CD14-positive monocyte (primary cell): ENCODE measurements around the gene NFXL1. TPM values are rescaled to one million over a fixed set of nuclear protein-coding genes. Genes with fewer than 3 reads are reported as not detected.

Source experiments
- DNase-seq, 3 donors: peaks; one replicate each; pipeline ENCODE4 v3.0.0-alpha.2; 2011 to 2022
- H2AFZ ChIP-seq: 2 replicates; pipeline ENCODE4 v1.6.0; 2012; ENCODE audit warnings: mild to moderate bottlenecking, low read depth, low read length, inconsistent platforms; ENCODE audit not compliant: insufficient read depth, poor library complexity, severe bottlenecking
- H3K27ac ChIP-seq, 2 donors: 1 replicate in 1 of 2; 2 replicates in 1 of 2; pipeline ENCODE4 v1.5.1; 2012 to 2013; ENCODE audit warnings: low read length in 2 of 2, control low read depth in 1 of 2, inconsistent platforms in 1 of 2, low read depth in 1 of 2, mild to moderate bottlenecking in 1 of 2
- H3K27me3 ChIP-seq, 2 donors: one replicate each; pipeline versions ENCODE4 v1.6.0 to v1.6.1; 2011 to 2013; ENCODE audit warnings: low read length in 2 of 2; ENCODE audit not compliant: control insufficient read depth in 2 of 2, insufficient read depth in 2 of 2
- H3K36me3 ChIP-seq, 2 donors: replicated peaks in 1 of 2; 1 replicate in 1 of 2; 2 replicates in 1 of 2; pipeline versions ENCODE4 v1.5.1 to v1.6.1; 2012 to 2013; ENCODE audit warnings: low read length in 2 of 2, control low read depth in 1 of 2, inconsistent platforms in 1 of 2, mild to moderate bottlenecking in 1 of 2; ENCODE audit not compliant: insufficient read depth in 2 of 2, control insufficient read depth in 1 of 2
- H3K4me1 ChIP-seq, 2 donors: 1 replicate in 1 of 2; 2 replicates in 1 of 2; pipeline versions ENCODE4 v1.5.1 to v1.6.1; 2012 to 2013; ENCODE audit warnings: low read length in 2 of 2, control low read depth in 1 of 2, inconsistent platforms in 1 of 2, mild to moderate bottlenecking in 1 of 2, moderate library complexity in 1 of 2; ENCODE audit not compliant: insufficient read depth in 2 of 2, control insufficient read depth in 1 of 2
- H3K4me2 ChIP-seq: replicated peaks from 2 replicates; pipeline ENCODE3; 2012; ENCODE audit warnings: low read length, moderate library complexity, mild to moderate bottlenecking; ENCODE audit not compliant: poor library complexity, severe bottlenecking; ENCODE audit errors: extremely low read depth
- H3K4me3 ChIP-seq, 3 experiments: fragments of 200-600 bp in 1 of 3; sonication (generic) in 1 of 3; replicated peaks in 1 of 3; 1 replicate in 2 of 3; 2 replicates in 1 of 3; pipeline ENCODE4 v1.5.1; 2011 to 2013; ENCODE audit warnings: low read length in 3 of 3, mild to moderate bottlenecking in 3 of 3, control low read depth in 2 of 3, low read depth in 2 of 3, inconsistent platforms in 1 of 3, moderate library complexity in 1 of 3
- H3K79me2 ChIP-seq: 2 replicates; pipeline ENCODE4 v1.6.0; 2012; ENCODE audit warnings: mild to moderate bottlenecking, control low read depth, inconsistent platforms, low read length, moderate library complexity; ENCODE audit not compliant: insufficient read depth
- H3K9ac ChIP-seq: 2 replicates; pipeline ENCODE4 v1.6.0; 2017; ENCODE audit warnings: low read length, mild to moderate bottlenecking; ENCODE audit not compliant: insufficient read depth, poor library complexity, severe bottlenecking
- H3K9me3 ChIP-seq, 2 donors: replicated peaks in 1 of 2; 1 replicate in 1 of 2; 2 replicates in 1 of 2; pipeline versions ENCODE4 v1.5.1 to v1.6.1; 2012 to 2013; ENCODE audit warnings: low read length in 2 of 2, control low read depth in 1 of 2; ENCODE audit not compliant: control insufficient read depth in 1 of 2, insufficient read depth in 1 of 2
- H4K20me1 ChIP-seq: 2 replicates; pipeline ENCODE4 v1.6.0; 2012; ENCODE audit warnings: mild to moderate bottlenecking, low read length, control low read depth, moderate library complexity; ENCODE audit not compliant: insufficient read depth
- H3K27ac Mint-ChIP-seq, 7 donors: one replicate each; pipeline ENCODE4 v1.8.0; 2020; ENCODE audit warnings: mild to moderate bottlenecking in 7 of 7, mixed read lengths in 7 of 7, moderate library complexity in 6 of 7, inconsistent platforms in 2 of 7
- H3K27me3 Mint-ChIP-seq, 3 donors: one replicate each; pipeline ENCODE4 v1.8.0; 2021 to 2022; ENCODE audit warnings: low read depth in 3 of 3, mild to moderate bottlenecking in 3 of 3, mixed read lengths in 3 of 3, moderate library complexity in 3 of 3, inconsistent platforms in 1 of 3
- H3K36me3 Mint-ChIP-seq, 2 donors: one replicate each; pipeline ENCODE4 v1.8.0; 2020; ENCODE audit warnings: mixed read lengths in 2 of 2, inconsistent platforms in 1 of 2, mild to moderate bottlenecking in 1 of 2
- H3K4me1 Mint-ChIP-seq: one replicate; pipeline ENCODE4 v1.8.0; 2020; ENCODE audit warnings: mild to moderate bottlenecking, mixed read lengths
- H3K4me3 Mint-ChIP-seq, 2 donors: one replicate each; pipeline ENCODE4 v1.8.0; 2020; ENCODE audit warnings: mild to moderate bottlenecking in 2 of 2, mixed read lengths in 2 of 2, moderate library complexity in 1 of 2
- H3K9me3 Mint-ChIP-seq, 7 donors: one replicate each; pipeline ENCODE4 v1.8.0; 2020 to 2022; ENCODE audit warnings: mixed read lengths in 7 of 7, mild to moderate bottlenecking in 6 of 7, moderate library complexity in 6 of 7, inconsistent platforms in 2 of 7
- WGBS: methylation state at CpG from one replicate; pipeline ENCODE4 v1.1.5; 2013; ENCODE audit warnings: missing lambda C conversion rate; ENCODE audit not compliant: insufficient coverage; 5-methylcytosine and 5-hydroxymethylcytosine counted together
- intact Hi-C, 2 donors: fragments of 100-400 bp; cut with micrococcal nuclease; formaldehyde crosslinking; loops; one replicate each; pipeline versions ENCODE4 v1.15.0 to v1.15.1; 2023
- polyA plus RNA-seq, 3 donors: library from polyadenylated mRNA; depleted of rRNA in 1 of 3; unstranded in 2 of 3; stranded (reverse) in 1 of 3; fragments of 300-500 nt in 2 of 3; fragments of >200 nt in 1 of 3; fragmentation: Illumina TruSeq in 2 of 3; gene quantifications; 1 replicate in 2 of 3; 2 replicates in 1 of 3; pipeline ENCODE4 v1.2.3, GENCODE V29; 2012 to 2021
- TF ChIP-seq, protein P1 (sequence below): fragments of 200-600 bp; IDR thresholded peaks from one replicate; pipeline ENCODE4 v1.8.0; 2022; ENCODE audit warnings: antibody characterized with exemption, mild to moderate bottlenecking

NFXL1 gene
- polyA plus RNA-seq, 3 donors: 3.6 to 26.2 (median 10.6) TPM

DNA sequence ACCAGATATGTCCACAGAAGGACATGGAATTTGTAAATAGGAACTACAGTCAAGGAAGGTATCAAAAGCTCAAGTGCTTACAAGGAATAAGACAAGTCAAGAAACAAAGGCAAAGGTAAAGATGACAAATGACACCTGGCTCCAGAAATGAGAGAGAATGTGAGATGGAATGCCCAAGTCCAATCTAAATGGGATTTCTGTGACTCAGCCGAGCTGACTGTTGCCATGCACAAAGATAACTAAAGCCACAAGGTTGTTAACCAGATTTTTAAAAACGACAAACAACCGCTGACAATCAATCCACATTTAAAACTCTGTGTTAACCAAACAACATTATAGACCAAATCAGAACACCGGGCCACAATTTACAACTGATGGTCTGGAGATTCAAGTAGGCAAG lies 1.1 kb downstream of the NFXL1 start:
- Histone ChIP-seq H3K4me1 (peaks cover 17 to 47% of the 10 kb centered on the region in 2 donors), H3K9ac (peak overlapping the region; percentile 83), H2AFZ (peak overlapping the region; percentile 99), H4K20me1 (peaks cover 5% of the 10 kb centered on the region), H3K27me3 (no peaks in the 10 kb centered on the region), H3K79me2 (peaks cover 25% of the 10 kb centered on the region), H3K4me2 (peak overlapping the region; percentile 96), H3K9me3 (no peaks in the 10 kb centered on the region), H3K4me3 (peak overlapping the region; percentile 67 to 99 (median 99)), H3K27ac (peak overlapping the region in 1 of 2 donors; percentile 89), H3K36me3 (peaks cover 3 to 25% of the 10 kb centered on the region in 2 donors)
- peak overlapping the region in 2 of 7 donors; percentile 26 to 89 for H3K27ac Mint-ChIP-seq
- peak overlapping the region; percentile 96 to 98 for H3K4me3 Mint-ChIP-seq
- peaks cover 28 to 29% of the 10 kb centered on the region in 2 donors for H3K36me3 Mint-ChIP-seq
- TF ChIP-seq, protein P1, sequence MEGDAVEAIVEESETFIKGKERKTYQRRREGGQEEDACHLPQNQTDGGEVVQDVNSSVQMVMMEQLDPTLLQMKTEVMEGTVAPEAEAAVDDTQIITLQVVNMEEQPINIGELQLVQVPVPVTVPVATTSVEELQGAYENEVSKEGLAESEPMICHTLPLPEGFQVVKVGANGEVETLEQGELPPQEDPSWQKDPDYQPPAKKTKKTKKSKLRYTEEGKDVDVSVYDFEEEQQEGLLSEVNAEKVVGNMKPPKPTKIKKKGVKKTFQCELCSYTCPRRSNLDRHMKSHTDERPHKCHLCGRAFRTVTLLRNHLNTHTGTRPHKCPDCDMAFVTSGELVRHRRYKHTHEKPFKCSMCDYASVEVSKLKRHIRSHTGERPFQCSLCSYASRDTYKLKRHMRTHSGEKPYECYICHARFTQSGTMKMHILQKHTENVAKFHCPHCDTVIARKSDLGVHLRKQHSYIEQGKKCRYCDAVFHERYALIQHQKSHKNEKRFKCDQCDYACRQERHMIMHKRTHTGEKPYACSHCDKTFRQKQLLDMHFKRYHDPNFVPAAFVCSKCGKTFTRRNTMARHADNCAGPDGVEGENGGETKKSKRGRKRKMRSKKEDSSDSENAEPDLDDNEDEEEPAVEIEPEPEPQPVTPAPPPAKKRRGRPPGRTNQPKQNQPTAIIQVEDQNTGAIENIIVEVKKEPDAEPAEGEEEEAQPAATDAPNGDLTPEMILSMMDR: no peak
- peaks cover 40% of the 10 kb centered on the region for H3K4me1 Mint-ChIP-seq
- intact Hi-C loops: no loop called here
- H3K9me3 Mint-ChIP-seq: peaks cover 0 to 4% (median 2%) of the 10 kb centered on the region in 7 donors
- 29% methylated on average over 1 of the region's 4 CpGs for WGBS
- no peak for DNase-seq
- H3K27me3 Mint-ChIP-seq: peaks cover 0 to 2% (median 0%) of the 10 kb centered on the region in 3 donors

DNA sequence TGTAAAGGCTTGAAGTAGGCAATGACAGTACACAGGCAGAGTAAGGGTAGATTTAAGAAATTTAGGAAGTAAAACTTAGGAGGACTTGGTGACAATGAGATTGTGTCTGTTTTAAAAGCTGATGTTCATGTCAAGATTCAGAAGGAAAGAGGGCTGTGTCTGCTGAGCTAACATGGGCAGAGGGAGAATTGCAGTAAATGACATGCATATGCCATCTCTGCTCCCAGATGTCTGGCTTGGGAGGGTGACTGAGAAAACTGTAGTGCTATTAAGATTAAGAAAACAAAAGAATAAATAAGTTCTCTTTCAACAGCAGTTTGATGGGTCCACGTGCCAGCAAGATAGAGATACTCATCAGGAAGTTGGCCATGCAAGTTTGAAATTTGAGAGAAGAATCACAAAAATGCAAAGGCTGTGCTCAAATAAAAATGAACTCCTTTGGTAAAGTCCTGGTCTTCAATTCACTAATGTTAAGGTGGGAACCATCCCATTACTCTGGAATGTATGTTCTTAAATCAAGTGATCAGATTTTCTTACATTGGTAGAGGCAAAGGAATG lies 7.2 kb downstream of the NFXL1 start:
- DNase-seq: no peak
- peaks cover 0 to 23% of the 10 kb centered on the region in 2 donors for H3K4me1 ChIP-seq
- WGBS: 0% methylated on average over 1 of the region's 1 CpG
- H3K79me2 ChIP-seq: peaks cover 9% of the 10 kb centered on the region
- H2AFZ ChIP-seq: no peak overlapping the region
- intact Hi-C loops: no loop called here
- H3K4me1 Mint-ChIP-seq: peaks cover 30% of the 10 kb centered on the region
- no peak overlapping the region for H3K4me2 ChIP-seq
- no peak overlapping the region for H3K4me3 ChIP-seq
- no peaks in the 10 kb centered on the region for H3K27me3 Mint-ChIP-seq
- no peaks in the 10 kb centered on the region for H3K27me3 ChIP-seq
- H3K9me3 ChIP-seq: no peaks in the 10 kb centered on the region
- no peaks in the 10 kb centered on the region for H3K9me3 Mint-ChIP-seq
- H3K9ac ChIP-seq: no peak overlapping the region
- H3K27ac ChIP-seq: peak overlapping the region in 1 of 2 donors; percentile 70
- peaks cover 30 to 77% of the 10 kb centered on the region in 2 donors for H3K36me3 ChIP-seq
- TF ChIP-seq, protein P1: no peak
- H4K20me1 ChIP-seq: peaks cover 6% of the 10 kb centered on the region
- peak overlapping the region in 4 of 7 donors; percentile 16 to 82 (median 70) for H3K27ac Mint-ChIP-seq
- H3K4me3 Mint-ChIP-seq: no peak overlapping the region
- peaks cover 62 to 64% of the 10 kb centered on the region in 2 donors for H3K36me3 Mint-ChIP-seq
